GM12878 (cell line): ENCODE data around the gene CFAP53.

ENCODE experiments used
- CBFB ChIP-seq: IDR thresholded peaks from 2 replicates; pipeline ENCODE4 v1.6.1; 2016; ENCODE audit warnings: antibody characterized with exemption, low read depth
- EP300 ChIP-seq, 2 experiments: fragments of 150-350 bp in 1 of 2; IDR thresholded peaks; 2 replicates each; pipeline ENCODE4 v1.6.1; 2011 to 2012; ENCODE audit warnings: low read depth in 2 of 2, low read length in 2 of 2, borderline replicate concordance in 1 of 2, improper control_type of control experiment in 1 of 2, inconsistent platforms in 1 of 2; ENCODE audit not compliant: control insufficient read depth in 1 of 2
- EZH2 ChIP-seq: IDR thresholded peaks from 2 replicates; pipeline ENCODE4 v1.6.1; 2012; ENCODE audit warnings: low read depth, mild to moderate bottlenecking, control low read depth, inconsistent platforms, low read length, borderline replicate concordance; ENCODE audit not compliant: control insufficient read depth
- NR2C2 ChIP-seq: IDR thresholded peaks from 2 replicates; pipeline ENCODE4 v1.6.1; 2011; ENCODE audit warnings: borderline replicate concordance, low read depth; ENCODE audit not compliant: control insufficient read depth, insufficient read length
- POLR2A ChIP-seq: IDR thresholded peaks from 2 replicates; pipeline ENCODE4 v1.6.1; 2011; ENCODE audit warnings: low read depth, mild to moderate bottlenecking, low read length
- POLR2AphosphoS2 ChIP-seq: IDR thresholded peaks from 2 replicates; pipeline ENCODE4 v1.6.1; 2011; ENCODE audit warnings: low read depth, mild to moderate bottlenecking, low read length, improper control_type of control experiment, moderate library complexity
- SMAD1 ChIP-seq: fragments of 450-650 bp; IDR thresholded peaks from 2 replicates; pipeline ENCODE4 v1.6.1; 2018; ENCODE audit warnings: mild to moderate bottlenecking, low read depth; ENCODE audit not compliant: partially characterized antibody
- SMC3 ChIP-seq: IDR thresholded peaks from 2 replicates; pipeline ENCODE4 v1.6.1; 2011; ENCODE audit warnings: low read length, improper control_type of control experiment, borderline replicate concordance
- TF ChIP-seq, protein P1 (sequence below): fragments of 450-650 bp; IDR thresholded peaks from 2 replicates; pipeline ENCODE4 v1.6.1; 2016; ENCODE audit warnings: mild to moderate bottlenecking

DNA sequence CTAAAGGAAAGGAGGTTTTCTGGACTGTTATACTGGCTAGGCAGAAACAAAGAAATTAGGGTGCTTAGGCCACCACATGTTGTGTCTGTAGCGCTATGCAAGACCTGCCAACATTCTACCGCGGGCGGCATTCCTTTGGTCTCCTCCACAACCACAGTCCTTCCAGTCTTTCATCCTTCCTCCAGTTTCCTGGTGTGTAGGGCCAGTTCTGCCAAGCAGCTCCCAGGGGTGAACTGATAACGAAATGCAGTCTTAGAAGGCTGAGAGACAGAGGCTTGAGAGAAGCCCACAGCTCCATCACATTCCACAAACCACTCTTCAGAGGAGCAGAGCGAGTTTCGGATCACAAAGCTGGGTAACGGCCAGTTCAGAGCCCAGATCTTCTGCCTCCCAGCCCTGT is 40.6 kb upstream of the CFAP53 start:
- no peak for TF ChIP-seq POLR2A
- TF ChIP-seq SMC3: no peak
- no peak for TF ChIP-seq EP300 (IDR thresholded peaks at IDR 0.05; ENCODE audit: borderline replicate concordance in 1 of 2, control insufficient read depth in 1 of 2, low read depth in 2 of 2, low read length in 2 of 2)
- TF ChIP-seq, protein P1, sequence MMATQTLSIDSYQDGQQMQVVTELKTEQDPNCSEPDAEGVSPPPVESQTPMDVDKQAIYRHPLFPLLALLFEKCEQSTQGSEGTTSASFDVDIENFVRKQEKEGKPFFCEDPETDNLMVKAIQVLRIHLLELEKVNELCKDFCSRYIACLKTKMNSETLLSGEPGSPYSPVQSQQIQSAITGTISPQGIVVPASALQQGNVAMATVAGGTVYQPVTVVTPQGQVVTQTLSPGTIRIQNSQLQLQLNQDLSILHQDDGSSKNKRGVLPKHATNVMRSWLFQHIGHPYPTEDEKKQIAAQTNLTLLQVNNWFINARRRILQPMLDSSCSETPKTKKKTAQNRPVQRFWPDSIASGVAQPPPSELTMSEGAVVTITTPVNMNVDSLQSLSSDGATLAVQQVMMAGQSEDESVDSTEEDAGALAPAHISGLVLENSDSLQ: no peak
- TF ChIP-seq SMAD1: no peak
- no peak for TF ChIP-seq CBFB
- no peak for TF ChIP-seq POLR2AphosphoS2
- TF ChIP-seq NR2C2: no peak
- TF ChIP-seq EZH2: no peak
